GM21367 (cell line): ENCODE measurements around the gene BAAT.
"Not testable (repeated sequence)": the region's sequence is repeated elsewhere in the genome, so short reads cannot be mapped to it uniquely, and the experiment has no call there.

ENCODE experiments used
- ATAC-seq: cut with Tn5 transposase; IDR thresholded peaks from one replicate; pipeline ENCODE4 v1.9.1; 2021; ENCODE audit not compliant: unreplicated experiment

BAAT gene

GRCh38 chr9:101365181-101365580 is 19.6 kb downstream of the BAAT start:
- ATAC-seq, result no peak

- no peak for ATAC-seq
Measured at GRCh38 chr9:101362450-101362849, 22.4 kb downstream of the BAAT start.

- ATAC-seq, result no peak
Measured at GRCh38 chr9:101360647-101361046, 24.2 kb downstream of the BAAT start.

- ATAC-seq, result no peak
Measured at GRCh38 chr9:101359679-101360078, 25.1 kb downstream of the BAAT start.

- no peak for ATAC-seq
Measured at GRCh38 chr9:101356619-101357018, 28.2 kb downstream of the BAAT start.

GRCh38 chr9:101354765-101355708 is 29.8 kb downstream of the BAAT start:
- ATAC-seq, result no peak

- ATAC-seq, result no peak
Measured at GRCh38 chr9:101354143-101354764, 30.6 kb downstream of the BAAT start.

- ATAC-seq, result no peak
Measured at GRCh38 chr9:101353683-101354082, 31.1 kb downstream of the BAAT start.

GRCh38 chr9:101352892-101353463 is 31.8 kb downstream of the BAAT start:
- ATAC-seq, result no peak

GRCh38 chr9:101350285-101350684 is 34.5 kb downstream of the BAAT start:
- ATAC-seq, result no peak

- no peak for ATAC-seq
Measured at GRCh38 chr9:101342595-101342994, 42.2 kb downstream of the BAAT start.

- no peak for ATAC-seq
Measured at GRCh38 chr9:101341958-101342357, 42.8 kb downstream of the BAAT start.

- ATAC-seq, result no peak
Measured at GRCh38 chr9:101337237-101337636, 47.6 kb downstream of the BAAT start.

GRCh38 chr9:101336091-101336490 is 48.7 kb downstream of the BAAT start:
- ATAC-seq, result no peak

GRCh38 chr9:101333926-101334702 is 50.7 kb downstream of the BAAT start:
- ATAC-seq, result no peak

- ATAC-seq, result no peak
Measured at GRCh38 chr9:101333490-101333889, 51.3 kb downstream of the BAAT start.

GRCh38 chr9:101332362-101332761 is 52.4 kb downstream of the BAAT start:
- no peak for ATAC-seq

GRCh38 chr9:101327422-101327909 is 57.3 kb downstream of the BAAT start:
- ATAC-seq, result not testable (repeated sequence)

GRCh38 chr9:101326501-101326900 is 58.3 kb downstream of the BAAT start:
- no peak for ATAC-seq

GRCh38 chr9:101326035-101326434 is 58.8 kb downstream of the BAAT start:
- no peak for ATAC-seq

GRCh38 chr9:101325053-101325452 is 59.8 kb downstream of the BAAT start:
- ATAC-seq, result no peak
